Osteoblast (primary cell): ENCODE measurements around the gene AK8. TPM values are rescaled to one million over a fixed set of nuclear protein-coding genes. Genes with fewer than 3 reads are reported as not detected.
"Not testable (repeated sequence)": the region's sequence is repeated elsewhere in the genome, so short reads cannot be mapped to it uniquely, and the experiment has no call there.

Experiments
- DNase-seq: peaks from one replicate; pipeline ENCODE4 v3.0.0; 2011; ENCODE audit warnings: low spot score, mixed read lengths; ENCODE audit not compliant: insufficient read length; ENCODE audit errors: missing footprints
- H2AFZ ChIP-seq: 2 replicates; pipeline ENCODE4 v1.6.0; 2011; ENCODE audit warnings: mild to moderate bottlenecking, low read length
- H3K27ac ChIP-seq: 2 replicates; pipeline ENCODE4 v1.5.1; 2011; ENCODE audit warnings: mild to moderate bottlenecking, low read depth, low read length, moderate library complexity
- H3K27me3 ChIP-seq: 2 replicates; pipeline ENCODE4 v1.6.0; 2012; ENCODE audit warnings: mild to moderate bottlenecking, control low read depth, inconsistent platforms, low read length, moderate library complexity; ENCODE audit not compliant: insufficient read depth
- H3K36me3 ChIP-seq: 2 replicates; pipeline ENCODE4 v1.5.1; 2011; ENCODE audit warnings: mild to moderate bottlenecking, low read length, control low read depth, moderate library complexity; ENCODE audit not compliant: insufficient read depth
- H3K4me1 ChIP-seq: 2 replicates; pipeline ENCODE4 v1.5.1; 2011; ENCODE audit warnings: mild to moderate bottlenecking, low read length, control low read depth, moderate library complexity; ENCODE audit not compliant: insufficient read depth
- H3K4me2 ChIP-seq: 2 replicates; pipeline ENCODE4 v1.6.0; 2011; ENCODE audit warnings: mild to moderate bottlenecking, low read length; ENCODE audit not compliant: insufficient read depth
- H3K4me3 ChIP-seq: fragments of 200-600 bp; sonication (generic); 3 replicates; pipeline ENCODE4 v1.5.1; 2012; ENCODE audit warnings: mild to moderate bottlenecking, low read length, inconsistent platforms; ENCODE audit not compliant: insufficient read depth
- H3K79me2 ChIP-seq: 2 replicates; pipeline ENCODE4 v1.6.0; 2012; ENCODE audit warnings: mild to moderate bottlenecking, low read length, control low read depth, inconsistent platforms; ENCODE audit not compliant: insufficient read depth
- H3K9me3 ChIP-seq: 2 replicates; pipeline ENCODE4 v1.5.1; 2011; ENCODE audit warnings: low read depth, low read length, control low read depth
- H4K20me1 ChIP-seq: 2 replicates; pipeline ENCODE4 v1.6.0; 2012; ENCODE audit warnings: mild to moderate bottlenecking, low read length, control low read depth; ENCODE audit not compliant: insufficient read depth
- total RNA-seq: library from RNA; depleted of rRNA; stranded (reverse); fragments of >200 nt; gene quantifications from 2 replicates; pipeline ENCODE4 v1.2.3, GENCODE V29; 2012
- TF ChIP-seq, protein P1 (sequence below): IDR thresholded peaks from 2 replicates; pipeline ENCODE4 v1.5.1; 2011; ENCODE audit warnings: mild to moderate bottlenecking, low read depth, low read length, moderate library complexity; ENCODE audit errors: extremely low read depth

AK8 gene
- total RNA-seq, 1 donor = 1.1 TPM

DNA sequence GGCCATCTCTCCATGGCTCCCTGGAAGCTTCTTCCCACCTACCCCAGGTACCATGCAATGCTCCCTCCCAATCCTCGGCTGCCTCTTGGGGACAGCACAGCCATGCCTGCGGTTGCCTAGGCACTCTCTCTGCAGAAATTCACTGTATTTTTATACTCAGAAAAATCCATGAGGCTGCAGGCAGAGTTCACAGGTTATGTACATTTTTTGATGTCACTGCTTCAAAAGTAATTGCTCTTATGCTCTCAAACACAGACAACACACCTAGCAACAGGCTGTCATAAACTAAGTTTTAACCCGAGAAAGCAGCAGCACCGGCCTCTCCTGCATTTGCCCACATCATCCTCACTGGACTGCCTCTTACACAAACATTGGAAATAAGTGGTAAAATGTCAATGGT, 102.4 kb downstream of the AK8 start:
- H3K4me3 ChIP-seq = no peak overlapping the region
- no peak overlapping the region for H3K27ac ChIP-seq
- H3K4me2 ChIP-seq = no peak overlapping the region
- peaks cover 2% of the 10 kb centered on the region for H3K27me3 ChIP-seq
- no peaks in the 10 kb centered on the region for H3K79me2 ChIP-seq
- TF ChIP-seq, protein P1, sequence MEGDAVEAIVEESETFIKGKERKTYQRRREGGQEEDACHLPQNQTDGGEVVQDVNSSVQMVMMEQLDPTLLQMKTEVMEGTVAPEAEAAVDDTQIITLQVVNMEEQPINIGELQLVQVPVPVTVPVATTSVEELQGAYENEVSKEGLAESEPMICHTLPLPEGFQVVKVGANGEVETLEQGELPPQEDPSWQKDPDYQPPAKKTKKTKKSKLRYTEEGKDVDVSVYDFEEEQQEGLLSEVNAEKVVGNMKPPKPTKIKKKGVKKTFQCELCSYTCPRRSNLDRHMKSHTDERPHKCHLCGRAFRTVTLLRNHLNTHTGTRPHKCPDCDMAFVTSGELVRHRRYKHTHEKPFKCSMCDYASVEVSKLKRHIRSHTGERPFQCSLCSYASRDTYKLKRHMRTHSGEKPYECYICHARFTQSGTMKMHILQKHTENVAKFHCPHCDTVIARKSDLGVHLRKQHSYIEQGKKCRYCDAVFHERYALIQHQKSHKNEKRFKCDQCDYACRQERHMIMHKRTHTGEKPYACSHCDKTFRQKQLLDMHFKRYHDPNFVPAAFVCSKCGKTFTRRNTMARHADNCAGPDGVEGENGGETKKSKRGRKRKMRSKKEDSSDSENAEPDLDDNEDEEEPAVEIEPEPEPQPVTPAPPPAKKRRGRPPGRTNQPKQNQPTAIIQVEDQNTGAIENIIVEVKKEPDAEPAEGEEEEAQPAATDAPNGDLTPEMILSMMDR = no peak
- no peaks in the 10 kb centered on the region for H3K4me1 ChIP-seq
- DNase-seq = no peak
- no peaks in the 10 kb centered on the region for H3K9me3 ChIP-seq
- no peaks in the 10 kb centered on the region for H3K36me3 ChIP-seq
- H4K20me1 ChIP-seq = no peaks in the 10 kb centered on the region
- no peak overlapping the region for H2AFZ ChIP-seq

DNA sequence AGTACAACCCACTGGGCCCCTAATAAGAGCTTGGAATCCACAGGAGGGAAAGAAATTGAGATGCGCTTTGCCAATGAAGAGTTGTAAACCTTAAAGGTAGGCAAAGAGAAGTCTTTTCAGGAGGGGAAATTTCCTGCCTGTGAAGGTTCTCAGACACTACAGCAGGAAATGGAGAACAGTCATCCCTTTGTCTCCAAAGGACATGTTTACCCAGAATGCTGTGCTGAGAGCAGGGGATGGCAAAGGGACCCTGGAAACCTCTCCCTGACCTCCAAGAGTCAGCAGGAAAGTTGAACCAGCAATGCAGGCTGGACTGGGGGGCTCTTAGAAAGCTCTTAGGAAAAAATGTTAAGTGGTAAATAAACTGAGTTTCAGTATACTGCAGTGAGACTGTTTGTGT, 103.2 kb downstream of the AK8 start:
- Histone ChIP-seq H3K4me2 (no peak overlapping the region), H3K9me3 (no peaks in the 10 kb centered on the region), H3K79me2 (no peaks in the 10 kb centered on the region), H3K27ac (no peak overlapping the region), H3K4me1 (no peaks in the 10 kb centered on the region), H3K4me3 (no peak overlapping the region), H3K27me3 (peaks cover 2% of the 10 kb centered on the region), H3K36me3 (no peaks in the 10 kb centered on the region), H4K20me1 (no peaks in the 10 kb centered on the region), H2AFZ (no peak overlapping the region)
- no peak for DNase-seq
- TF ChIP-seq, protein P1 = no peak

DNA sequence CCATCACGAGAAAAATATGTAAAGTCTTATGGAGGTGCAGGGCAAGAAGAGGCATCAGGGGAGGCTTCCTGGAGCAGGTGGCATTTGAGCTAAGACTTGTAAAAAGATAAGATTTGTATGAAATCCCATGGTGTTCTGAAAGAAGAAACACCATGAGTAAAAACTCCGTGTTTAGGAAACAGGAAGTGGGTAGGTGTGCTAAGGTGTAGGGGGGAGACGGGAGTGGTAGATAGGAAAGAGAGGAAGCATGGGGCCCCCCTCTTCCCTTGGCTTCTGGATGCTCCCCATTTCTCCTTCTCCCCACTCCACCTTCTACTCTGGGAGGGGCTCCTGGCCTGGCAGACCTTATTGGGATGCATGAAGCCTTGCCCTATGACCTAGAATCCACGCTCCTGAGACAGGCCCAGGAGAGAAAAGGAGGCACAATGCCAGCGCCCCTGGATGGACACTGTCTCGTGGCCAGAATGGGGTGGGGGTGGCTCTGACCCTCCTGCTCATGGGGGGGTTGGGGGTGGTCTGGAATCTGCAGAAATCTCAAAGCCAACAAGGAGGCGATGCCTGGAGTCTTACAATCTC, 104.2 kb downstream of the AK8 start:
- Histone ChIP-seq H2AFZ (no peak overlapping the region), H3K79me2 (no peaks in the 10 kb centered on the region), H4K20me1 (no peaks in the 10 kb centered on the region), H3K36me3 (no peaks in the 10 kb centered on the region), H3K9me3 (no peaks in the 10 kb centered on the region), H3K27ac (no peak overlapping the region), H3K4me3 (no peak overlapping the region), H3K27me3 (peaks cover 2% of the 10 kb centered on the region), H3K4me2 (no peak overlapping the region), H3K4me1 (no peaks in the 10 kb centered on the region)
- DNase-seq = no peak
- TF ChIP-seq, protein P1 = no peak

DNA sequence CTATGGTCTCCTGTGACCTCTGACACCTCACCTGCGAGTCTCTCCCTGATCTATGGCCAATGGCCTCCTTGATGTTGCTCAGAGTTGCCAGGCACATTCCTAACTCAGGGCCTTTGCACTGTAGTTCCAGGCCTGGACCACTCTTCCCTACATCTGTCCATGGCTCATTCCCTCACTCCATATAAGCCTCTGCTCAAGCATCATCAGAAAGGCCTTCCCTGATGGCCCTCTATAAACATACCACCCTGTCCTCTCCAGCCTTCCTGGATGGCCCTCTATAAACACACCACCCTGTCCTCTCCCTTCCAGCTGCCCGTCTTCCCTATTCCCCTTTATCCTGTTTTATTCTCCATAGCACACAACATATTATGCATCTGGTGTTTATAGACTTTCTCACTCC, 105.0 kb downstream of the AK8 start:
- Histone ChIP-seq H3K9me3 (no peaks in the 10 kb centered on the region), H3K4me3 (no peak overlapping the region), H3K4me2 (no peak overlapping the region), H3K27ac (no peak overlapping the region), H3K27me3 (peaks cover 2% of the 10 kb centered on the region), H3K4me1 (no peaks in the 10 kb centered on the region), H3K79me2 (no peaks in the 10 kb centered on the region), H3K36me3 (no peaks in the 10 kb centered on the region), H4K20me1 (no peaks in the 10 kb centered on the region), H2AFZ (no peak overlapping the region)
- TF ChIP-seq, protein P1 = no peak
- DNase-seq = no peak

DNA sequence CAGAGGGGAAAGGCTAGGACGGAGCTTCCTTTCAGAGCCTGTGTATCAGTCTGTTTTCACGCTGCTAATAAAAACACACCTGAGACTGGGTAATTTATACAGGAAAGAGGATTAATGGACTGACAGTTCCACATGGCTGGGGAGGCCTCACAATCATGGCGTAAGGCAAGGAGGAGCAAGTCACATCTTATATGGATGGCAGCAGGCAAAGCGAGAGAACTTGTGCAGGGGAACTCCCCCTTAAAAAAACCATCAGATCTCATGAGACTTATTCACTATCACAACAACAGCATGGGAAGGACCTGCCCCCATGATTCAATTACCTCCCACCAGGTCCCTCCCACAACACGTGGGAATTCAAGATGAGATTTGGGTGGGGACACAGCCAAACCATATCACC, 106.3 kb downstream of the AK8 start:
- not testable (repeated sequence) for H3K27me3 ChIP-seq, H4K20me1 ChIP-seq, H2AFZ ChIP-seq, H3K79me2 ChIP-seq, H3K9me3 ChIP-seq, H3K4me2 ChIP-seq, DNase-seq, H3K36me3 ChIP-seq, H3K4me1 ChIP-seq, H3K4me3 ChIP-seq, H3K27ac ChIP-seq
